ENCODE results near the gene BICC1. TPM values are rescaled to one million over a fixed set of nuclear protein-coding genes. Genes with fewer than 3 reads are reported as not detected.

BICC1 gene
- polyA plus RNA-seq, 1 donor = 14.9 TPM

GRCh38 chr10:58714409-58714808, 201.7 kb downstream of the BICC1 start:
- no peak for DNase-seq

- no peak for DNase-seq
These were observed 202.4 kb downstream of the BICC1 start for GRCh38 chr10:58715061-58715460.

GRCh38 chr10:58718596-58718995, 205.9 kb downstream of the BICC1 start:
- DNase-seq = no peak

GRCh38 chr10:58721601-58722281, 209.1 kb downstream of the BICC1 start:
- DNase-seq = peak; percentile 83

- DNase-seq = no peak
These were observed 210.5 kb downstream of the BICC1 start for GRCh38 chr10:58723186-58723585.

- no peak for DNase-seq
These were observed 211.3 kb downstream of the BICC1 start for GRCh38 chr10:58723966-58724365.

GRCh38 chr10:58724781-58725180, 212.1 kb downstream of the BICC1 start:
- DNase-seq = no peak

- no peak for DNase-seq
These were observed 213.2 kb downstream of the BICC1 start for GRCh38 chr10:58725901-58726300.

- DNase-seq = no peak
These were observed 215.0 kb downstream of the BICC1 start for GRCh38 chr10:58727633-58728032.

- no peak for DNase-seq
These were observed 218.6 kb downstream of the BICC1 start for GRCh38 chr10:58731276-58731675.

GRCh38 chr10:58733436-58733835, 220.8 kb downstream of the BICC1 start:
- no peak for DNase-seq

- DNase-seq = no peak
These were observed 221.4 kb downstream of the BICC1 start for GRCh38 chr10:58734116-58734515.

- no peak for DNase-seq
These were observed 222.0 kb downstream of the BICC1 start for GRCh38 chr10:58734664-58735063.

- DNase-seq = no peak
These were observed 222.4 kb downstream of the BICC1 start for GRCh38 chr10:58735087-58735486.

- DNase-seq = no peak
These were observed 228.1 kb downstream of the BICC1 start for GRCh38 chr10:58740620-58741369.

- no peak for DNase-seq
These were observed 229.0 kb downstream of the BICC1 start for GRCh38 chr10:58741673-58742072.

GRCh38 chr10:58742141-58742540, 229.5 kb downstream of the BICC1 start:
- no peak for DNase-seq

- DNase-seq = no peak
These were observed 230.9 kb downstream of the BICC1 start for GRCh38 chr10:58743466-58744115.

- no peak for DNase-seq
These were observed 234.0 kb downstream of the BICC1 start for GRCh38 chr10:58746474-58747185.

GRCh38 chr10:58747687-58748086, 235.0 kb downstream of the BICC1 start:
- no peak for DNase-seq

GRCh38 chr10:58752665-58753064, 240.0 kb downstream of the BICC1 start:
- no peak for DNase-seq

- no peak for DNase-seq
These were observed 240.8 kb downstream of the BICC1 start for GRCh38 chr10:58753425-58753824.

All from hindlimb muscle (tissue), 1 donor.